ENCODE results near the gene MYOG.

The MYOG gene

DNA sequence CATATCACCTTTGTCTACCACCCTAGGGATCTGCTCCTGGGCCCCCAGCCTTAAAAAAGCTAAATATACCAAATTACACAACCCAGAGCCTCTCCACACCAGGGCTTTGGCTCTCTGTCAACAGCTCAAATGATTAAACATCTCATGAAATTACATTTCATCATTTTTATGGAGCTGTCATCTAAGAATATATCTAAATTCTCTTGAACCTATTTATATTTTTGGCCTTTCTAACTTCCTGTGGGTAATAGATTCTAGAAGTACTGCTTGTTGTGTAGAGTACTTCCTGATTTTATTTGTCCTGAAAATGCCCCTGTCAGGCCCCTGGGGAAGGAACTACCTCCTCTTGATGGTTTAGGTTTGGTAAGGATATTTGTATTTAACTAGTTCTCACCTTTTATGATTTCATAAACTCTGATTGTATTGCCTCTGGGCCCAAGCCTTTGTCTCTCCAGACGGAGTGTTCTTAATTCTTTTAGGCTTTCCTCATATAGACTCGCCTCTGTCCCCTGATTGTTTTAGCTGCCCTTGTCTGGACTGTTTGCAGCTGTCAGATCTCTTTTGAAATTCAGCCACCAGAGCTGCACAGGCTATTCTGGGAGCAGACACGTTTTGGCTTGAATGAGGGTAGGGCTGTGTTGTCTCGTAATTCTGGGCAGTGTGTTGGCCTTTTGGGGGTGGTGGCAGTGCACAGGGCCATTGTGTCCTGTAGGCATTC lies 16.6 kb downstream of the MYOG start:
- DNase-seq, result no peak

DNA sequence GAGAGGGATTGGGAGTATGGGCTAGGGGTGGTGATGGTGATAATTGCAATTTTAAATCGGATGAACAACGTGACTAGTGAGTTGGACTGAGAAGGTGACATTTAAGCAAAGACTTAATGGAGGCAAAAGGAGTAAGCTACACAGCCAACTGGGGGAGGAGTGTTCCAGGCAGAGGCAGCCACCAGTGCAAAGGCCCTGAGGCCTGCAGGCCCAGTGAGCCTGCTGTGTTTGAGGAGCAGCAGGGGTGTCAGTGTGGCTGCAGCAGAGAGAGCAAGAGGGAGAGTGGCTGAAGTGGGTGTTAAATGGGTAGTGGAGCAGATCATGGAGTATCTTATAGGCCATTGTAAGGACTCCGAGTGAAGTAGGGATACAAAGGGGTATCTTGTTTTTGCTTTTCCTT lies 18.8 kb downstream of the MYOG start:
- no peak for DNase-seq

DNA sequence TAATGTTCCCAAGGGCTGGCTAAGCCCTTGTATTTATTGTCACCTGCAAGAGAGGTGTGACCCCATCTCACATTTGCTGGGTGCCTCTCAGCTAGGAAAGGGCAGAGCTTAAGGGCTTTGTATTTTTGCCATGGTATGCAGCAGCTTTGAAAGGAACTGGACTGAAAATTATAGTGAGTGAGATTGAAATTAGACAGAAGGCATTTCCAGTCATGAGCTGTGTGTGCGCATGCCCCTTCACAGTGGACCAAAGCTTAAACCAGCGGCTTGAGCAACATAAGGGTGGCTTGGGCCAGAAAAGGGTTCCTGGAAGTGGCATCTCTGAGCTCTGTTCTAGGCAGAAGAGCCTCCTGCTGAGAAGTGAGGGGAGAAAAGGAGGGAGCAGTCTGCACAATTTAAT lies 19.8 kb downstream of the MYOG start:
- no peak for DNase-seq

DNA sequence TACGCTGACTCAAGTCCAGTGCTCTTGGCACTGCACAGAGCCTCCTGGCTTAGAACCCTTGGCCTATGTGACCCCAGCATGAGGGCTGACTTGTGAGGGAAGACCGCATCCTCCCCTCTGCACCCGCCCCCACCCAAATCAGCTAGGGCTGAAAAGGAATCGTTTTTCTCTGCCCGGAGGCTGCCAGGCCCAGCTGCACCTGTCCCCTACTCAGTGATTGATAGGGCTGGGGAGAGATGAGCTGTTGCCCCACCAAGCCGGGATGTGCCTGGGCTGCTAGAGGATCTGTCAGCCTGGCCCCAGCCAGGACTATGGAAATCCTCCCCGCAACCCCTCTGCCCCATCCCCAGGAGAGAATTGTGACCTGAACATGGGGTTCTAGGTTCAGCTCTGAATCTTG lies 20.6 kb downstream of the MYOG start:
- no peak for DNase-seq

DNA sequence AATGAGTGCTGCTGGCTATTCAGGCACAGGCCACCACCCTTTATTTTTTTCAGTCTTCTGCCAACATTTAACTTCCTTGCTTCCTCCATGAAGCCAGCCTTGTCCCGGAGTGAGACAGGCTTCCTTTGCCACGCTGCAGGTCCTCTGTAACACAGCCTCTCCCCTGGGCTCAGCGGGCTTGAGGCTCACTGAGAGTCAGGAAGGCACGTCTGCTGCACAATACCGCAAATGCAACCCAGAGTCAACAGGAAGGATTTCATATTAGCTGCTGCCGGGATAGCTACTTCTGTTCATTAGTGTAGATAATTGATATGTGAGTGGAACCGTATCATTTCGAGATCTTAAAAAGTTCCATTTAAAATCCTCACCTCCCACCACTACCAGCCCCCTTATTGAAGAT lies 22.5 kb downstream of the MYOG start:
- no peak for DNase-seq

DNA sequence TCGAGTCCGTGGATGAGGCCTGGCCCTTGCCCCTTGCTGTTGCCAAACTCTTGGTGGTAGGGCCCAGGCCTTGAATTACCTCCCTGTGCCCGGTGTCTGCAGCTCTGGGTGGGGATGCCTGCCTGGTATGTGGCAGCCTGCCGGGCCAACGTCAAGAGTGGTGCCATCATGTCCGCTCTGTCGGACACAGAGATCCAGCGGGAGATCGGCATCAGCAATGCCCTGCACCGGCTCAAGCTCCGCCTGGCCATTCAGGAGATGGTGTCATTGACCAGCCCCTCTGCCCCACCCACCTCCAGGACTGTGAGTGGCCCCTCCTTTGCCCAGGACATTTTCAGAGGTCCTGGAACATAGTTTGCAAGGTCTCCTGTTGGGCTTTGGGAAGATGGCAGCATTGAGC lies 25.7 kb downstream of the MYOG start:
- DNase-seq, result no peak

DNA sequence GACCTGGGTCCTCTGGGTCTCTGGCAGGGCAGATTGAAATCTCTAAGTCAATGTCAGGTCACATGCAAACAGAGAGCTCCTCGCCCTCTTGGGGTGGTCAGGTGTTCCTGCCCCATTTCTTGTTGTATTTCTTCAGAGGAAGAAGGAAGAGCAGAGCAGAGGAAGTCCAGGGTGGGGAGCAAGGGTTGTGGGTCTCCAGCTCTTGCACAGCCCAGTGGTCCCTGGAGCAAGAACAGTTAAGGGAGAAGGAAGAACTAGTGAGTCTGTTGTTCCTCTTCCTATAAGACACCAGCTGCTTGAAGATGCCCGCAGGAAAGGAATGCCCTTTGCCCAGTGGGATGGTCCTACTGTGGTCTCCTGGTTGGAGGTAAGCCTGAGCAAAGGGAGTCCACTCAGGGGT lies 26.3 kb downstream of the MYOG start:
- DNase-seq, result no peak

DNA sequence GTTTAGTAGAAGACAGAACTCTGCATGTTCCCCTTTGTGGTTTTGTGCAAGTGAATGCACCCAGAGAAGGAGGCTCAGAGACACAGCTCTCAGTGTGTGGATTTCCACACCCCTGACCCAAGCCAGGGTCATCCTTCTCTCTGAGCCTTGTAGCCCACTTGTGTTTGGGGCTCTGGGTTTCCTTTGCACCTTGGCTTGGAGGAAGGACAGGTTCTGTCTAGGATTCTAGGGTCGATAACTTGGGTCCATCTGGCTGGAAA lies 27.2 kb downstream of the MYOG start:
- no peak for DNase-seq

DNA sequence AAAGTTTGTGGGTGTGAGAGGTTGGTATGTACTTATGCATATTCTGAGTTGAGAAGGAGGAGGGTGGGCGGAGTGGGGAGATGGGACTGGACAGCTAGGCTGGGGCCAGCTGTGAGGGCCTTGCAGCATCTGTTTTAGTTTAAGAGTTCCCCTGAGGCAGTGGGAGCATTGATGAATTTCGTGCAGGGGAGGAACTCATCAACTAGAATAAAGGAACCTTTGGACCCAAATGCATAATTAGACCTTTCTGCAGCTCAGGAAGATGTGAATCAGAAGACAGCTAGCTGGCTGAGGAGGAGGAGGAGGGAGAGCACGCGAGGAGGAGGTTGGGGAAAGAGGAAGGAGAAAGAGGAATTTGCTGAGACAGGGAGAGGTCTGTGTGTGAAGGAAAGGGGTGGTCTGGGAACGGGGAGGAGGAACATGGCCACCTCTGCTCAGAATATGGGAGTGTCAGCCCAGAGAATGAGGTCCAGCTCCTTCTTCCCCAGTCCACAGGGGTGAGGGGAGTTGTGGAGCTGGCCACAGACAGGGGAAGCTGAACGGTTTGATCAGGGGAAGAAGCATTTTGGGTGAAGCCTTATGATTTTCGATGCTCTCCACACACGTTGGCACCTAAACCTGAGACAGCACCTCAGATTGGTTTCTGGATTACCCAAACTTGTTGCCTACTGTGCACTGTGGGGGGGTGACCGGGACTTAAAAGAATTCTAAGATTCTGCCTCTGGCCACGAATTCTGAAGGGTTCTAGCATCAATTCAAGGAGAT lies 27.7 kb downstream of the MYOG start:
- DNase-seq, result no peak

DNA sequence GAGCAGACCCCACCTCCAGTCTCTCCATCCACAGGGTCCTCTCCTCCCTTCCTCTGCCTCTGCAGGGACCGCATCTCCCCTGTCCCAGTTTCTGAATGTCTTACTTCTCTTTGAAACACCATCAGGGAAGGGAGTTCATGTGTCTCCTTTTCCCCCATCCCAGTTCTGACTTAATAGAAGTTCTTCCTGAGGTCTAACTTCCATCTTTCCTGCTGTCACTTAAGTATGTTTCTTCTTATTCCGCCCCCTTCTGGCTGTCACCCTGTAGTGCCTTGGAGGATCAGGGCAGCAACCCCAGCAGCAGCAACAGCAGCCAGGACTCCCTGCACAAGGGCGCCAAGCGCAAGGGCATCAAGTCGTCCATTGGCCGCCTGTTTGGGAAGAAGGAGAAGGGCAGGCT lies 29.3 kb downstream of the MYOG start:
- DNase-seq, result no peak

DNA sequence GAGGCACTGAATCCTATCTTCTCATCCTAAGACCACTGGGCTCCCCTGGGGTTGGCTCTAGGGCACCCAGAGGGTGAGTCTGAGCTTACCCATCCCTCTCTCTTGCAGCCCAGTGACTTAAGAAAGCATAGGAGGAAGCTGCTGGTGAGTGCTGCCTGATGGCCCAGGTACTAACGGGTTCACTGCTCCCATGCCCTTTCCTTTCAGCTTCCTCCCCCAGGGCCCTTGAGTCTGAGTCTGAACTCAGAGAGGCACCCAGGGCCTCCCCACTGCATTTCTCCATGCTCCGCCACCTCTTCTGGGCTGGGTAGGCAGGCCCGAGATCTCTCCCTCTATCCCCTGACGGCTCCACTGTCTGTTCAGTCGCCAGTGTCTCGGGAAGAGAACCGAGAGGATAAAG lies 29.8 kb downstream of the MYOG start:
- DNase-seq, result no peak

DNA sequence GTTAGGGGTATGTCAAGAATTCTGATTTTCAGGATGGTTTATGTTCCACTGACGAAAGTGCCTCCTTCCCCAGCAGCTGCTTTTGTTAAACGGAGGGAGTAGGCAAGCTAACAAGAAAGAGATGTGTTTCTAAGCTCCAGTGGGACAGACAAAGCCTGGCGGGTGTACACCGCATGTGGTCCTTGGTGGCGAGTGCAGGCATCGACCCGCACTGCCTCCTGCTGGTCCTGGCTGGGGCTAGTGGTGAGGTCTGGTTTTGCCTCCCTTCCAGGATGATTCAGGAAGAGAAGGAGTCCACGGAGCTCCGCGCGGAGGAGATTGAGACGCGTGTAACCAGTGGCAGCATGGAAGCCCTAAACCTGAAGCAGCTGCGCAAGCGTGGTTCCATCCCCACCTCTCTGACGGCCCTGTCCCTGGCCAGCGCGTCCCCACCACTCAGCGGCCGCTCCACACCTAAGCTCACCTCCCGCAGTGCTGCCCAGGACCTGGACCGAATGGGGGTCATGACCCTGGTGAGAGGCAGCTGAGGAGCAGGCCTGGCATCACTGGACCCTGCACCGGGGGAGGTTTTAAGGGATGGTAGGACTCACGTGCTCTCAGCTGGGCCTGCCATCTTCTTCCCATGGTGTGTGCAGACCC lies 30.5 kb downstream of the MYOG start:
- no peak for DNase-seq

DNA sequence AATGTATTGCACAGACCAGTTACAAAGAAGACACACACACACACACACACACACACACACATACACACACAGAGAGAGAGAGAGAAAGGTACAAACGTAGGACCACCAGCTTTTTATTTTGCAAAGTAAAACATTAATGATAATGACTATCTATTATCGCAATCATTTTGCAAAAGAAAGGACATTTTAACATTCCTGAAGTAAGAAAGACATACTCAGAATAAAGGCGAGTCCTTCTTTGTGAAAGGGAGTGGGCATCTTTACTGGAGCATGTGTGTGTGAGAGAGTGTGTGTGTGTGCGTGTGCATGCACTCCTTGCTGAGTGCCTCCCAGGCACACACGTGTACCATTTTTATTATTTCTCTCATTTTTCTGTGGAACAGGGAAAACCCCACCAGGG lies 31.2 kb downstream of the MYOG start:
- DNase-seq, result no peak

DNA sequence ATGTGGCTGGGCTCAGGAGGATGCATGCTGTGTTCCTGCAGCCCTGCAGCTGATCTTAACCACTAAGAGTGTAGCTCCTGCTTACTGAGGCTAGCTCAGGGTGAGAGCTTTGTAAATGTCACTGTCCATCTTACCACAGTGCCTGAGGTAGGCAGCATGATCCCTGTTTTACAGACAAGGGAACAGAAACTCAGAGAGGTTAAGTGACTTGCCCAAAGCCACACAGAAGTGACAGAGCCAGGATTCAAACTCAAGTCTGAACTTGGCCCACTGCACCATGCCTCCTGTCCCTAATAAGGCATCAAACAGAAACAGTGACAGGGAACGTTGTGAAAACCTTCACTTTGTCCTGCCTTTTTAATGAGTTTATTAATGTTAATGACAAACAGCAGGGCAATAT lies 31.6 kb downstream of the MYOG start:
- DNase-seq, result no peak

DNA sequence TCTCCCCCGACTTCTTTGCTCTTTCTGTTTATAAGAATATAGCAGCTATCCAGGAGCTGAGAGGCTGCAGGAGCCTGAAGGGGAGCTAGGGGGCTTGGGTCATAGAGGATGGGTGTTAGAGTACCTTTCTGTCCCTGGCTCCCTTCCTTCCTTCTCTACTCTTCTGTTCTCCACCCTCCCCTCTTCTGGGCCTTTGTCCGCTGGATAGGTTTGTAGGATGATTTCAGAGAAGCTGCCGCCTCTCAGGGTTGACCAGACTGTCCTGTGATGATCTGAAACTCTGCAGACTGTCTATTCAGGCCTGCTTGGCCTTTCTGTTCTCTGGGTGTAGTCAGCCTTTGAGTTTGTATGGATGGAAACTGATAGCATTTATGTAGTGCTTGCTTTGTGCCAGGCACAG lies 33.2 kb downstream of the MYOG start:
- DNase-seq, result no peak

DNA sequence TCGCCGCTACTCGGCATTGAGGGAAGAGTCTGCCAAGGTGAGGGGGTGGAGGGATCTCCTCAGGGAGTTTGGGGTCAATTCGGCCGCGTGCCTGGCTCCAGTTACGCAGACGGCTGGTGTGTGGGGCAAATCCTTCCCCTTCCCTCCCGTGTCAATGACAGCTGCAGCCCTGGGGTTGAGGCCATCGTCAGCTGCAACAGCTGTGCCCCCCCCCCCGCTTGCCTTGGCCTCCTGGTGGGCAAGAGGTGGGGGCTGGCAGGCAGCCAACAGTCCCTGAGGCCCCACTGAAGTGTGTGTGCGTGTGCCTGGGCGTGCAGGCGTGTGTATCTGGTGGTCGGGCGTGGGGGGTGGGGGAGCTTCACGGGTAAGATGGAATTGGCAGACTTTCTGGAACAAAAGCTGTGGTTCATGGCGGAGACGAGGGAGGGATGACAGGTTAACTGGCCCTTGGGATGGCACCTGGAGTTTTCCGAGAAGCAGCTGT lies 33.9 kb downstream of the MYOG start:
- no peak for DNase-seq

DNA sequence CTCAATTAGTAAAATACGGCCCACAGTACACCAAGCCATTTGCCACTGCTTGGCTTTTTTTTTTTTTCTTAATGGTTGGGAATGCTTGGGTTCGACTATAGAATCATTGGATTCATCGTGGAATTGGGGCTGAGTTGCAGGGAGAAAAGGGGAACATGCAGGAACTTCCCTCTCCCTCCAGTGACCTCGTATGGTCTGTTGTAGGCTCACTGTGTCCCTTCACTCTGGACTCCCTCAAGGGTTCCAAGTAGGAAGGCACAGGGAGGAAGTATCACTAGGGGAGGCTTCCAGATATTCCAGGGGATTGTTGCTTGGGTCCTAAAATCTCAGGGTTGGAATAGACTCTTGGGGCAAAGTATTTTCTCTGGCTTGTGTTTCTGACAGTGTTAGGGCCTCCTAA lies 35.0 kb downstream of the MYOG start:
- no peak for DNase-seq

DNA sequence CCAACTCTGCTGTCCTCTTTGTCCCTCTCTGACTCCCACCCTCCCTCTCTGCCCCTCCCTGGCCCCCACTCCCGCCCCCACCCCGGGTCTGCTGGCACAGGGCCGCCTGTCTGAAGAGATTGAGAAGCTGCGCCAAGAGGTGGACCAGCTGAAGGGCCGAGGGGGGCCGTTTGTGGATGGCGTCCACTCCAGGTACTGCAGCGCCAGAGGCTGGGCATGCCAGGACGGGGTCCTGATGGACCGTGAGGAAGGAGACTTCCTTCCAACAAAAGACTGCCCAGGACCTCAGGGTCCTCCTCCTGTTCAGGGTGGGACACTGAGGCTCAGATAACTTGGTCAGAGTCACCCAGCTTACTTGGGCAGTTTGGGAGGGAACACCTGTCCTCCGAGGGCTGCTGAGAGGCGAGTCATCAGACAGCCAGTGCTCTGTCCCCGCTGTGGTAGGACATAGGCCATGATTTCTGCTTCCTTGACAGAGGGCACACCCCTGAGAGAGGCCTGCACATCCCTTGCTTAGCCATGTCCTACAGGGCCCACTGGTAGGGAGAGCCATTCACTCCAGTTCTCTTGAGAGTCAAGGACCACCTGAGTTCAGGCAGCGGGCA lies 36.1 kb downstream of the MYOG start:
- DNase-seq, result no peak

DNA sequence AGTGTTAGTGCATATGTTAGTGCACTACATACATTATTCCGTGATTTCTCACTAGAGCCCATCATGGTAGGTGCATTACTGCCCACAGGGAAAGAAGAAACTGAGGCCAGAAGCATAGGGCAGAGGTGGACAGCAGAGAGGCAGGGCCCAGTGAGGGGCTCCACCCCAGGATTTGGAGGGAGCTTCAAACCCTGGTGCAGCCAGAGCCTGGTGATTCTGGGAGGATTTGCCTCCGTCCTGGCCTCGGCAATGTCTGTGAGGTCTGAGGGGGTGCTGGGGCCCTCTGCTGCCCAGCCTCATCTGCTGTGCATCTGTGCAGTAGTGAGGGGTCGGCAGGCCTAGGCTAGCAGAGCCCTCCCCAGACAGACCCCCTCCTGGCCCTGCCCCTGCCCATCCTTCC lies 36.7 kb downstream of the MYOG start:
- DNase-seq, result no peak

DNA sequence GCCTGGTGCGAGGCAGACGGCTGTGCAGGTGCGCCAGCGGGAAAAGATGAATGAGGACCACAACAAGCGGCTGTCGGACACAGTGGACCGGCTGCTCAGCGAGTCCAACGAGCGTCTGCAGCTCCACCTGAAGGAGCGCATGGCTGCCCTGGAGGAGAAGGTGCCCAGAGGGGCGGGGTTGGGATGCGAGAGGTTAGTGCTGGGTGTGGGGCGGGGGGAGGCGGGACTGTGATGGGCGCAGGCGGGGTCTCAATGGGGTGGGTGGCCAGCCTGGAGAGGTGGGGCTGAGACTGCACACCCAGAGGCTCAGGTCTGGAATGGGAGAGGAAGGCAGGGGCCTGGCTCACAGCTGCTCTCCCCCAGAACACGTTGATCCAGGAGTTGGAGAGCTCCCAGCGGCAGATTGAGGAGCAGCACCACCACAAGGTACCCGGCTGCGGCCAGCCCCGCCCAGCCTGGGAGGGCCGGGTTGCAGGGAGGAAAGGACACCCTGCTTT lies 37.2 kb downstream of the MYOG start:
- no peak for DNase-seq

DNA sequence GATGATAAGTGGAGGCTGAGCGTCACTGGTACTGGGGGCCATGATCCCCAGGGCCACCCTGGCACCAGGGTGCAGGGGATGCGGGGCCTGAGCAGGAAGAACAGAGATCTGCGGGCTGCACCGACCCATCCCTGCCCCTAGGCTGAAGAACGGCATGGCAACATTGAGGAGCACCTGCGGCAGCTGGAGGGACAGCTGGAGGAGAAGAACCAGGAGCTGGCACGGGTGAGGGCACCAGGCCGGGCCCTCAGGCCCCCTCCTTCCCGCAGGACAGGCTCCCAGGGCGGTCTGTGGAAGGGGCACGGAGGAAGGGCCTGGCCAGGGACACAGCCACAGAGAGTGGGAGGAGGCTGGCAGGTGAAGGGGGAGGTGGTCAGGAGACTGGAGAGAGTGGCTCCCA lies 37.7 kb downstream of the MYOG start:
- DNase-seq, result no peak

DNA sequence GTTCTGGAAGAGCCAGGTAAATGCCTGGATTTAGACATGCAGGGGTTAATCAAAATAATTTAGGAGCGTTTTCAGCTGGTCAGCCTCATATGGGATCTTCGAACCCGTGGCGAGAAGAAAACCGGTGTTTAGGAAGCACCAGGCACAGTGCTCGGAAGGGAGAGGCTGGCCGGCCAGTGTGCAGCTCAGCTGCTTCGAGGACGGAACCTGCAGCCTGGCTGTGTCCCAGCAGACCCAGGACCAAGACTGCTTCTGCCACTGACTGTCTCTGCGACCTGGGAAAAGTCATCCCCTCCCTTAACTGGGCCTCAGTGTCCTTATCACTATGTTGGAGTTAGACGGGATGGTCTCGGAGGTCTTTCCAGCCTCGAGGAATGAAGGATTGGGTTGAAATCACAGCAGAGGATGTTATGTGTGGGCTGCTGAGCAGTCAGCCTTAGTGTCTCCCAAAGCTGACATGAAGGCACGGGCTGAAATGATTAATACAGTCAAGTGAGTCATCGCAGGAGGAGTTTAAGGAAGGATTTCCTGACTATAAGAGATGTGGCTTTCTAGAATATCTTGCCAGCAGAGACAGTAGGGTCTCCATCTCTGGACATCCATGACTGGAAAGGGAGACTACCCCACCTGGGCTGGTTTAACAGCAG lies 38.7 kb downstream of the MYOG start:
- DNase-seq, result no peak

Data from CD4-positive, alpha-beta T cell treated with Interleukin-6 for 4 hours (primary cell).